AML-193 (cell line): ENCODE measurements around the gene PRKG1.
"Not testable (repeated sequence)": the region's sequence is repeated elsewhere in the genome, so short reads cannot be mapped to it uniquely, and the experiment has no call there.

Experiments used
- DNase-seq, 2 experiments: peaks; one replicate each; lab custom pipeline; 2025; lab: John Stamatoyannopoulos, UW

The PRKG1 gene

DNA sequence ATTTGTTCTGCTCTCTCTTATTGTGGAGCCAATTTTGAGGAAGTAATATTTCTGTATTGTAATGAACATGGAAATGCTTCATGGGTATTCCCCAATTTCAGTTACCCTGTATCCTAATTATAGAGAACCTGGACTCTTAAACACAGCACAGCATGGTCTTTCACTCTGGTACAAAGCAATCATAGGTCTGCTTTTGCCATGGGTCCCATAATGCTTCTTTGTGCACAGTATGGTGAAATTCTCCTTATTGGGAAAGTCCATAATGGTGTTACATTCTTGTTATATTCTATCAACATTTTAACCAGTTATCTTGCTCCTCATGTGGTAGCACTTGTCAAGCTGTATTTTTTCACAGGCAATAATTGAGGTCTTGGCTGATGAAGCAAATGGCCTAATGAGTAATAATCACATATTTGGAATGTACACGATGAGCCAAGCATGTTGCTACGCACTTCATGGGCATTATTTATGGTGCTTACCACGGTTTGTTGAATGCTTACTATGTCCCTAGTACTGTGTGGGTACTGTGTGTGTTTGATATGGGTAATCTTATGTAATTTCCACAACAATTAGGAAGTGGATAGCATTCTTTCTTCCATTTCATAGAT is 42.9 kb downstream of the PRKG1 start:
- DNase-seq, result no peak

DNA sequence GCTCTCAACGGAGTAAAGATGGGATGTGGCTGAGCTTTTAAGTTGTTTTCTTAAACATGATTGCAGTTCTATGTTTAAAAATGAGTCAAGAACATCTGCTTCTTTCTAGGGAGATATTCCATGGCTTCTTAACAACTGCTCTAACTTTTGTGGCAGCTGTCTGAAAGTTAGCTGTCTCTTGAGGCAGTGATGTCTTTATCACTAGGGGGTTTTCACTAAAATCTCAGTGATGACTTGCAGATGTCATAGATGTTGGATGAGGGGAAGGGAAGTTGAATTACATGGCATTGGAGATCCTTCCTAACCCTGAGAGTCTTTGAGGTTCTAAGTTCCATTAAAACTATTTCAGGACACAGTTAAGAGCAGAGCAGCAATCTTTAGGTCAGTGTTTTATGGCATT is 43.5 kb downstream of the PRKG1 start:
- DNase-seq, result no peak

DNA sequence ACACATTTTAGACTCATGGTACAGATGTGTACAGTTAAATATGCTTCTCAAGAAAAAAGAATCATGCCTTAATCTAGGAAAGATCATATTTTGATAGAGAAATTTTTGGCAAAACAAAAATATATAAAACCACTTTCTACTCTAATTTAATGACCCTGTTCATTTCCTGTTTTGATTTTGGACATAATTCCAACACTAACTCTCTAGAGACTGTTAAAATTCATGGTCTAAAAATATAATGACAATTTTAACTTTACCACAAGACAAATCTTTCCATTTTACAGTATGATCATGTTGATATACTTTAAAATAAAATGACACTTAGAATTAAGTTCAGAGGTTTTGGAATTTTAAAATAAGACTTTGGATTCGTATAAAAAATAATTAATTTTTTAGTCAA is 45.2 kb downstream of the PRKG1 start:
- DNase-seq, result no peak

DNA sequence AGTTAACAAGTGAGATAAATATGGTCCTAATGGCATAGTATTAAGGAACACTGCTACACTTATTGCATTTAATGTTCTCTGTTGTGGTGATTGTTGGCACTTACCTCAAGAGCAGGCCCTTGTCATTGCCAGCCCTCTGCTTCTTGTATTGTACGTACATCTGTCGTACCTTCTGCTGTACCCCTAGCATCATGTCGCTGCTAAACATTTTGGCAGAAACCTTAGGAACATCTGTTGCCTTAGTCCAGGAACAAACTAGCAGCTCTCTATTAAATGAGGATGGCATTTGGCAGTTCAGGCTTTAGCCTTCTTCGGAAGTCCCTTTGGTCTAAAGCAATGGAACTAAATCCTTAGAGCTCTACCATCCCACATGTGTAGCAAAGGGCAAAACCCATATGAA is 47.6 kb downstream of the PRKG1 start:
- no peak for DNase-seq

DNA sequence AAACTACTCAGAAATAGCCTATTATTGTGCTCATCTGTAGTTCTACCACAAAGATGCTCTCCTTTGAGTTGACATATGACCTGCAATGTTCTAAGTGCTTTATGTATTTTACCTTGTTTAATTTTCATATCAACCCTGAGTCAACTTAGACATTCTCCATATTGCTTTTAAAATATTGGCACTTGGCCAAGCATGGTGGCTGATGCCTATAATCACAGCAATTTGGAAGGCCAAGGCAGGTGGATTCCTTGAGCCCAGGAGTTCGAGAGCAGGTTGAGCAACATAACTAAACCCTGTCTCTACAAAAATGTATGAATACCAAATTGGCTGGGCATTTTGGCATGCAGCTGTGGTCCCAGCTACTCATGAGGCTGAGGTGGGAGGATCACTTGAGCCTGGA is 50.6 kb downstream of the PRKG1 start:
- DNase-seq, result no peak

DNA sequence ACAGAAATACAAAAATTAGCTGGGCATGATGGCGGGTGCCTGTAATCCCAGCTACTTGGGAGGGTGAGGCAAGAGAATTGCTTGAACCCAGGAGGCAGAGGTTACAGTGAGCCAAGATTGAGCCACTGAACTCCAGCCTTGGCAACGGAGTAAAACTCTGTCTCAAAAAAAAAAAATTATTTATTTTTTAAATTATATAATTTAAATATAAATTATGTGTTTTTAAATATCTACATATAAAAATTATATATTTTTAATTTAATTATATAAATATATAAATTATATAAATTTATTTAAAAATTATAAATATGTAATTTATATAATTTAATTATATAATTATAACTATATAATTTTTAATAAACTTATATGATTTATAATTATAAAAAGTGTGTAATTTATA is 51.2 kb downstream of the PRKG1 start:
- no peak for DNase-seq

DNA sequence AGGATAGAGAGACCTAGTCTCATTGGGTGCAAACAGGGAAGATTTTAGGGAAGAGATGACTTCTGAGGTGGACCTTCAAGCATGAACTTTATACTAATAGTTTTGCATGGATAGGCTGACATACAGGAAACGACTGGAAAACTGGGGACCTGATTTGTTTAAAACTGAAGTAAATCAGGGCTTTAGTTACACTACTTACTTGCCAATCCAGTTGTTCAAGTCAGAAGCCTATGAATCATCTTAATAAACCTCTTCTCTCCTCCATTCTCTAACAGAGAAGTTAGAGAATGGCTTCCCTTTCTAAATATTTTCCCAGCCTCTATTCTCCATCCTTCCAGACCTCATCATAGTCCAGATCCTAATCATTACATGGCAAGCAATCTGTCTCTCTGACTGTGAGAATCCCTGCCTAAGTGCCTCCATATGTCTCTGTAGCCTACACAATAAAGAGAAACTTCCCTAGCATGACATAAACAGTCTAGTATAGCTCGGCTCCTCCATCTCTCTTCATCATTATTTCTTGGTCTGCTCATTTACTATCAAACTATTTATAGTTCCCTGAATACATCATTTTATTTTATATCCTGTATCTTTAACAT is 55.8 kb downstream of the PRKG1 start:
- DNase-seq, result no peak

DNA sequence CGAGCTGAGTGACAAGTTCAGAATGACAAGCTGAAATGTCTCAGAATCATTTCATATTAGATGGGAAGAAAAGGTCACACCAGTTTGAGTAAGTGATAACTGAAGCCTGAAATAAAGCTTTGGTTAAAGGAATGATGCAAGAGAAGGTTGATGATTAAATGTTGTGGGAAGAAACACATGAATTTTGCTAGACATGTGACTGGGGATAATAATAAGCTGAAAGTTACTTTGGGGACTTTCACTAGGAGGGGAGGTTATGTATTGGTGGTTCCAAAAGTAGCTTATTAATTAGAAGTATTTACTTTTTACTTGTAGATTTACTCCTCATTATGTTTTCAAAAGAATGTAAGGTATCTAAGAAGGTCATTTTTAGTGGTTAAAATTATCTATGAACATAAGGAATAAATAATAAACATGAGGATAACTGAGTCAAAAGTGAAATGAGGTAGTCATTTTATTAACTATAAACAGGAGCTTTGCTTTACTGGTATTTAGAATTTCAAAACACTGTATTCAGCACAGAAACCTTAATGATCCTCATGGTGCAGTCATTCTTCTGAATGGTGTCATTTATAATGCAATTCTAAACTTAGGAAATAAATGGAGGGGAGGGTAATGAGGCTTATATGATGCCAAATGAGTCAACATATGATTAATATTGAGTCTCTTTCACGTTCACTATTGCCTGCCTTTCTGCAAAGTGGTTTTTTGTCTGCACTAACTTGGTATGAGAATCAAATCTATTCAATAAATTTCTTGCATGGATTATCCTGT is 63.7 kb downstream of the PRKG1 start:
- DNase-seq, result no peak

DNA sequence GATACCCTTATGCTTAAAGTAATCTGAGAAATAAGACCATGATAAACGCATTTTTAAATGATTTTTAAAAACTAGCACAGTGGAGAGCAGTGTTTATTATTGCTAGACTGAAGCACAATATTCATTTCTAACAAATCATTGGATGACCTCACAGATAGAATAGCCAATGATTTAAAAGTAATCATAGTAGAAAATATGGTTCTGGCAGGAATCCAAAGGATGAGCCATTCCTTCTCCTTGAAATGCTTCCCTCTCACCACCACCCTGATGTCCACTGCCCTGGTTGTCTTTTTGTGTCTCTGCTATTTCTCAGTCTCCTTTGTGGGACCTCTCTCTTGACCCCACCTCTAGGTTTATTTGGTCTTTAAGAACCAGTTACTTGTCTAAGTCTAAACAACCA is 64.9 kb downstream of the PRKG1 start:
- no peak for DNase-seq

DNA sequence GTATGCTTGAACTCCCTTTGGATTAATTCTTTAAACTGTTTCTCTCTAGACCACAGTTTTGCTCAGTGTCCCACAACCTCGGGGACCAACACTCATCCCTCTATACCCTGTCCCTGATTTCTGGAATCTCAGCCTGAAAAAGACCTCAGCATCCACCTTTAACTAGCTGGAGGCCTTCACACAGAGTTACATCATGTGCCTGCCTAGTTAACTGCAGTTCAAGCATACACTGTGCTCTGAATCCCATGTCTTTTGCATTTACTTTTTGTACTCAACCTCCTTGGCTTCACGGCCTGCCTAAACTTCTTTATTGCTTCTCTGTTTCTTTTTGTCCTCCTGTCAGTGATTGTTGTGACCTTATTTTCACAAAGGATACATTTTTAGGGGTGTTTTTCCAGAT is 66.7 kb downstream of the PRKG1 start:
- DNase-seq, result no peak

DNA sequence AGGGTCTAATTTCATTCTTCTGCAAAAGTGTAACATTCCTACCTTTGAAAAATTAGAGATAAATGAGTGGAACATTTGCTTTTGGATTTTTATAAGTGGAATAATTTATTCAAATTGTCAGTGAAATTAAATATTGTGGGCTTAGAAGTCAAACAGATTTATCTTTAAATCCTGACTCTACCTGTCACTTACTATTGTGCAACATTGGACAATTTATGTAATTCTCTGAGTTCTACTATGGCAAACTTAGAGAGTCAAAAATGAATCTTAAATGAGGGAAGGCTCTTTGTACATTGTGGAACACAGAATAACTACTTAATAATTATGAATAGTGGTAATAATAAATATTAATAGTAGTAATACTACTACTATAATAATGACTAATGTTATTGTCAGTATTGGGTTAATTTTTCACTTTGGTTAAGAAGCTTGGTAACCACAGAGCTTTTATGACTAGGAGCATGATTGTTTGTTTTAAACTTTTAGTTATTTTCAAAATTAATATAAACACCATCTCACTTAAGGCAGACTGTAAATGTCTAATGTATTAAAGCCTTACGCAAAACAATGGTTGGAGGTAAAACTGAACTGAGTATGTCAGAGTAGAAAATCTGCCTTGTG is 70.0 kb downstream of the PRKG1 start:
- no peak for DNase-seq

DNA sequence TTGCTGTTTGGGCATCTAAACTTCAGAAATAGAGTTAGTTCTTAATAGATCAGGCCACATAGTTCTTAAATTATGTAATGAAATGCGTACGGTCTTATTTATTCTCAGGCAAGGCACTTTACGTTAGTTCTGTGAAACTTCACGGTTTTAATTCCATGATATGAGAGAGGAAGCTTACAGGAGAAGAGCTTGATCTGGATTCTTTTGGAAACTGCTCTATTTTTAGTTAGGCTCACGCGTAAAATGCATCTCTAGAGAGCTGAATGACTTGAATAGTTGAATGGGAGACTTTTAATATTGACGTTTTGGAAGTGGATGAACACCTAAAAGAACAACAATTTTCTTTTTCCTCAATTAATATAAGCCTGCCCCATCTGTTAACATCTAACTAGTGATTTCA is 71.1 kb downstream of the PRKG1 start:
- no peak for DNase-seq

DNA sequence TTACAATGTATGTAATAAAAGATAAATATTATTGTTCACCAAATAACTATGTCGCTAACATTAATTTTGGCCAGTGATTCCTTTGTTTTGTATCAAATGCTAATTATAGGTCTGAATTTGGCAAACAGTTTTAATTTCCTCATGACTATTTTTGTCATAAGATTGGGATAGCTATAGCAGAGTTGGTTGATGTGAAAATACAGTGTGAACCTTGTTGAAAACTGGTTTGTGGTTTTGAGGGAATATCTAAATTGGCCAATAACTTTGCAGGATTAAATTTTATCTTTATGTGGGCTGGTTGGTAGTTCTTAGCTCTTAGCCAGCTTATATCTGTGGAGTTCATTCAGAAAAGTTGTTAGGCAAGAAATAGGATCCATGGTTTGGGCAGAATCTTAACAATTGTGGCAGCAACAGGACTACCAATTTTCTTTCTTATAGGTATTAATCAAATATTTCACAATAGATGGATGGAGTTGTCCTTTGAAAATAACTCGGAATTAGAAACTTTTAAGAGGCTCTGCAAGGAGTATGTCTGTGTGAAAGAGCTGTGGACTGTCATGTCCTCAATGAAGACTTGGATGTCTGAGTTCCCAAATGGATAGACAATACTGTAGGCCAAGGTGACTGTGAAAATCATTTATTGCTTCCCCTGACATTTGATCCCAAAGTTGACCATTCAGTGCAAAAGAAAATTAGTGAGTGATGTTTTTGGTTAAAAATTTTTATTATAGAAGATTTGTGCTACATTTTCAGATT is 73.5 kb downstream of the PRKG1 start:
- no peak for DNase-seq

DNA sequence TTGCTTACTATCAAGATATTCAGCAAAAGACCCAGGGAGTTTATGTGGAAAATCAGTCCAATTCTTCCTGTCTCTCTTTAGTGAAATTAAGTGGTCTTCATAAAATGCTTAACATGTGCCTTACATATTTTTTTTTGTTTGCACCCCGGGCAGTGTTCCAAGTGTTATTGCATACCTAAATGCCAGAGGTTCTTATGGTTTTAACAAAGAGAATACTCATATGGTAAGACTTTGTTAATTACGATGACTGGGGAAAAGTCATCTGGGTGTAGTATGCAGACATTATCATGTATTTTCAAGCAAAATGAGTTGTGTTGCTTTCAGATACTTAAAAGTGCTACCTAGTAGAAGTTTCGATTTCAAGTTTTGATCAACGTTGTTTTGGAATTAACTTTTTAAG is 82.6 kb downstream of the PRKG1 start:
- no peak for DNase-seq

DNA sequence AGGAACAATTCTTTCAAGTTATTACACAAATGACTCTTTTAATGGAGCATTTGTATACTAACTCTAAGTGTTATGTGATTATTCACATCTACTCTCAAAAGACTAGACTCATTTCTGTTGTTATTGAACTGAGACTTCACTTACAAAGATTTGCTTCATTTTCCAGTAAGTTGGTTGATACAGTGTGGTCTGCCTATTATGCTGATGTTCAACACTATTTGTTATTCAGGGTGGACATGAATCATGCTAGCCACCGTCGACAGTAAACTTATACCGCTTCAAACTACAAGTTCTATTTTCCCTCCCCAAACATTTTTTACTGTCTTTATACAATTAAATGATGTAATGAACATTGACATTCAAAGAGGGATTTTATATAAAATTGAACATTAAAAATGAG is 84.5 kb downstream of the PRKG1 start:
- no peak for DNase-seq

DNA sequence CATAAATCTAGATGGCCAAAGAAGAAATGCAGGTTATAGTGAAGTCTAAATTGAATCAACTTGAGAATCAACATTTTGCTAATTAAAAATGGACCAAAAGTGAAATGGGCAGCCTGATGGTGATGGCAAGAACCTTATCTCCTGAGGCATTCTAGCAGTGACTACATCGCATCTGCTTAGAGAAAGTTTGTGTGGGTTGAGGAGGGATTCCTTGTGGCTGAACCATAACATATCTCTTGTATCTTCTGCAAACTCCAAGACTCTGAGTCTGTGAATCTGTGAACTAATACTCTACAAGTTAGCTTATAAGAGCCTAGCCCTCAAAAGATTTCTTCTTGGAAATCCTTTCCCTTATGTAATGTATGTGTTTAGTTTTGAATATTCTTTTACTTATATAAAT is 85.6 kb downstream of the PRKG1 start:
- DNase-seq, result no peak

DNA sequence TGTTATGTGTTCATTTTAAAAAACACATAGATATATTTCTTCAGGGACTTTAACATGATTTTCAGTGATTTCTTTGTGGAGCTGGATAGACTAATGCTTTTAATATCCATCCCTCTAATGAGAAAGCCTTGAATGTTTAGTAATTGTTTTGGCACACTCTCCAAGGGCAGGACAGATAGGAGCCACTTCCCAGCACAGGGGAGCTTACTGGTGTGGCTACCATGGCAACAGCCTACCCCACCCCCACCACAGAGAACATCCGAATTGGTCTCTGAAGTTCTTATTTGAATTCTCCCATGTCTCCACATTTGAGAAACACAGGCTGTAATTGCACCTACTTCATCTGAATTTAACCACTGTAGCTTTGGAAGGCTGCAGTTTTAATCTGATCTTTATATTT is 87.7 kb downstream of the PRKG1 start:
- no peak for DNase-seq

DNA sequence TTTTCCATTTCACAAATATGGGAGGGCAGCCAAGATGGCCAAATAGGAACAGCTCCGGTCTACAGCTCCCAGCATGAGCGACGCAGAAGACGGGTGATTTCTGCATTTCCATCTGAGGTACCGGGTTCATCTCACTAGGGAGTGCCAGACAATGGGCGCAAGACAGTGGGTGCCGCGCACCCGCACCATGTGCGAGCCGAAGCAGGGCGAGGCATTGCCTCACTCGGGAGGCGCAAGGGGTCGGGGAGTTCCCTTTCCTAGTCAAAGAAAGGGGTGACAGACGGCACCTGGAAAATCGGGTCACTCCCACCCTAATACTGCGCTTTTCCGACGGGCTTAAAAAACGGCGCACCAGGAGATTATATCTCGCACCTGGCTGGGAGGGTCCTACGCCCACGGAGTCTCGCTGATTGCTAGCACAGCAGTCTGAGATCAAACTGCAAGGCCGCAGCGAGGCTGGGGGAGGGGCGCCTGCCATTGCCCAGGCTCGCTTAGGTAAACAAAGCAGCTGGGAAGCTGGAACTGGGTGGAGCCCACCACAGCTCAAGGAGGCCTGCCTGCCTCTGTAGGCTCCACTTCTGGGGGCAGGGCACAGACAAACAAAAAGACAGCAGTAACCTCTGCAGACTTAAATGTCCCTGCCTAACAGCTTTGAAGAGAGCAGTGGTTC is 89.2 kb downstream of the PRKG1 start:
- DNase-seq, result not testable (repeated sequence)

DNA sequence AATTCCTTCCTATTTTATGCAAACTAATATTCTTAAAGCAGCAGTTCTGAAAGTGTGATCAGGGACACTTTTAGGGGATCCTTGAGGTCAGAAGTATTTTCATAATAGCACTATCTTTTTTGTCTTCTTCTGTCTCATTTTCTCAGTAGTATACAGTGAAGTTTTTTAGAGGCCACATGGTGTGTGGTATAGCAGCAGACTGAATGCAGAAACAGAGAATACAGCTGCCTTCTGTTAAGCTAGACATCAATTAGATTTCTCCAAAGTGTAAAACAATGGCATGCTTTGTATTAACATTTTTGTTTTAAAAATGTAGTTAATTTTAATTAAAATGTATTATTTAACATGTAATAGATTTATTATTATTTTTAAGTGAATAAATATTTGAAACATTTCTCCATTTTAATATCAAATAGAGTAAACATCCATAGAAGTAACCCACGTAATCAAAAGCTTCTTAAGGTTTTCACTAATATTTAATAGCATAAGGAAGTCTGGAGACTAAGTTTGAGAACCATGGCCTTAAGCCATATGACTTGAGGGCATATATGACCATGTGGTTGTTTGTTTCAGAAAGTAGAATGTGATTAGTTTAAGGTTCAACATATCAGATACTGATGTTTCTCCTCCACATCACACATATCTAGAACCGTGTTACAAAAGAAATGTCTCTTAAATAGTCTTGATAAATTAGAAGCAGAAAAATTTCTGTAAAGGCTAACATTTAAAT is 94.0 kb downstream of the PRKG1 start:
- no peak for DNase-seq

DNA sequence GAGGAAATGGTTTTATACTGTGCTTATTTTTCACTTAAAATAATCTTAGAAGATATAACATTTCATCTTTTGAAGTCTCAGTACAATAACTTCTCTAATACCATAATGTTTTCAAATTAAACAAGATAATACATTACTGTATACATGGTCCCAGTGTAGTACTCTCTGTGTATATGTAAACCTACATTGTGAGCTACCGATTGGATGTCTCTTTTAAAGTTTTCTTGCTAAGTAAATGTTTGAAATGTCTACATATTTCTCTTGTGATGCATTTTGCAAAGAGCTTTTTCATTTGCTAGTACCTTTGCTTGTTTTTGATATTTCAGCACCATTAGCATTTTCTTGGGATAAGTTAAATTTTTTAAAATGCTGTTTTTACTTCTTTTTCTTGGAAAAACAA is 94.8 kb downstream of the PRKG1 start:
- no peak for DNase-seq
